ENCODE measurements around the gene ST3GAL3. TPM values are rescaled to one million over a fixed set of nuclear protein-coding genes. Genes with fewer than 3 reads are reported as not detected.
A peak's percentile ranks its signal among the peaks of the same experiment; 100 is the strongest.

The ST3GAL3 gene
- polyA plus RNA-seq, 2 of the 4 experiments (the other 2 are of a cell fraction) = 2.5 to 4.0 TPM

- no peak for FAIRE-seq
- Histone ChIP-seq H3K4me3 (peak overlapping the region; percentile 68), H3K27ac (peak overlapping the region; percentile 94 to 97), H3K9me3 (no peaks in the 10 kb centered on the region), H3K4me1 (peaks cover 13% of the 10 kb centered on the region; the same call in 1 of the 3 replicates), H3K4me2 (peak overlapping the region; percentile 87)
- DNase-seq (ENCODE audit: low read depth in 1 of 2, low spot score in 1 of 2) = no peak
- CTCF ChIA-PET = interaction anchor here (0.6 to 7.4 kb wide), 12 partner anchors 8 to 309 kb away, joined by 3 to 69 read pairs (median 4); no protein-coding TSS in a partner anchor
- POLR2A ChIA-PET = interaction anchor here (0.5 kb wide), 1 partner anchor 587 kb away, joined by 3 read pairs; the partner anchor contains the start of gene CDC20
- TF ChIP-seq HDAC2 (IDR thresholded peaks at IDR 0.05) (no peak), CEBPB (IDR thresholded peaks at IDR 0.05) (no peak), RARB (CRISPR knock-in tag; IDR thresholded peaks at IDR 0.05) (no peak), RFX5 (IDR thresholded peaks at IDR 0.05) (no peak), BCL3 (IDR thresholded peaks at IDR 0.05) (no peak), KDM1A (IDR thresholded peaks at IDR 0.05; ENCODE audit: low read depth) (no peak), NPAS2 (CRISPR knock-in tag; IDR thresholded peaks at IDR 0.05; ENCODE audit: borderline replicate concordance) (no peak), EHMT2 (IDR thresholded peaks at IDR 0.05; ENCODE audit: low read depth) (no peak), NR3C1 (IDR thresholded peaks at IDR 0.05) (no peak), TP53 (CRISPR knock-in tag; IDR thresholded peaks at IDR 0.05) (no peak), RAD21 (conservative IDR thresholded peaks at IDR 0.05 in 1 of 2, IDR thresholded peaks at IDR 0.05 in 1 of 2) (no peak), CHD2 (IDR thresholded peaks at IDR 0.05; ENCODE audit: low read length, partially characterized antibody) (no peak), HES2 (IDR thresholded peaks at IDR 0.05) (no peak), FOSL2 (IDR thresholded peaks at IDR 0.05) (no peak), FOSL2 (CRISPR knock-in tag; IDR thresholded peaks at IDR 0.05) (no peak), EHF (CRISPR knock-in tag; IDR thresholded peaks at IDR 0.05) (no peak)
- ATAC-seq = no peak
- WGBS (ENCODE audit: missing lambda C conversion rate) = 12% methylated on average over 3 of the region's 3 CpGs
Observed at GRCh38 chr1:43945674-43946235, 238.4 kb downstream of the ST3GAL3 start.

- ChIA-PET POLR2A (interaction anchor here (0.5 kb wide), 1 partner anchor 588 kb away, joined by 3 read pairs; the partner anchor contains the start of gene CDC20), CTCF (interaction anchor here (0.6 to 7.4 kb wide), 15 partner anchors 8 to 309 kb away, joined by 3 to 69 read pairs (median 3); partner anchors contain the start of gene DPH2)
- H3K4me2 ChIP-seq = peak within 1 kb of the TSS; percentile 87
- no peak for FAIRE-seq
- peak; percentile 90 to 96 for DNase-seq (ENCODE audit: low read depth in 1 of 2, low spot score in 1 of 2)
- peak; percentile 97 to 98 for ATAC-seq
- no peaks in the 10 kb centered on the region for H3K9me3 ChIP-seq
- under 1% methylated on average over 34 of the region's 74 CpGs for WGBS (ENCODE audit: missing lambda C conversion rate)
- H3K4me1 ChIP-seq = peaks cover 13% of the 10 kb centered on the region; the same call in 1 of the 3 replicates
- peak within 1 kb of the TSS; percentile 94 to 97 for H3K27ac ChIP-seq
- peak within 1 kb of the TSS; percentile 68 for H3K4me3 ChIP-seq
- TF ChIP-seq RARB (CRISPR knock-in tag; IDR thresholded peaks at IDR 0.05) (no peak), JUN (IDR thresholded peaks at IDR 0.05) (peak; percentile 66 to 94; a peak in 4 of 5 replicates), MAX (IDR thresholded peaks at IDR 0.05) (peak; percentile 97), PHF8 (IDR thresholded peaks at IDR 0.05; ENCODE audit: borderline replicate concordance, low read depth) (0 out of 2 replicates have a peak, but pooled peaks have one; percentile 27), E2F6 (IDR thresholded peaks at IDR 0.05; ENCODE audit: borderline replicate concordance, low read depth) (peak; percentile 56), GATA3 (IDR thresholded peaks at IDR 0.05; ENCODE audit: borderline replicate concordance) (no peak), USF2 (IDR thresholded peaks at IDR 0.05) (peak; percentile 82), HMGXB4 (CRISPR knock-in tag; IDR thresholded peaks at IDR 0.05; ENCODE audit: borderline replicate concordance) (no peak), CTCF (IDR thresholded peaks at IDR 0.05) (peak; percentile 55), MYC (IDR thresholded peaks at IDR 0.05; ENCODE audit: borderline replicate concordance, low read length) (peak; percentile 73; the same call in 1 of the 2 replicates), POLR2A (IDR thresholded peaks at IDR 0.05; ENCODE audit: low read length) (peak; percentile 81), SMC3 (IDR thresholded peaks at IDR 0.05) (peak; percentile 62)
Observed at GRCh38 chr1:43946236-43947060, 239.1 kb downstream of the ST3GAL3 start, which contains the start of gene IPO13. TSS of gene IPO13 (plus strand) at chr1:43946950. CDS start at chr1:43947601, 651 bp downstream.
